ENCODE measurements around the gene VTI1A.

The VTI1A gene

GRCh38 chr10:112644265-112644645, 197.2 kb downstream of the VTI1A start:
- Histone ChIP-seq H3K9ac (ENCODE audit: low read length) (no peak overlapping the region), H3K9me2 (replicated peaks; ENCODE audit: insufficient read depth, low read length) (no peaks in the 10 kb centered on the region), H3K27ac (ENCODE audit: low read length) (no peak overlapping the region), H3K79me2 (ENCODE audit: low read length) (no peaks in the 10 kb centered on the region), H3K27me3 (replicated peaks; ENCODE audit: insufficient read depth, low read length) (no peaks in the 10 kb centered on the region), H4K20me1 (ENCODE audit: insufficient read depth, low read length) (no peaks in the 10 kb centered on the region; the same call in 1 of the 2 replicates), H3K4me2 (ENCODE audit: low read depth, low read length) (no peak overlapping the region), H3K9me3 (replicated peaks; ENCODE audit: insufficient read depth, low read length) (no peaks in the 10 kb centered on the region), H2AFZ (ENCODE audit: low read length) (no peak overlapping the region), H3K4me3 (ENCODE audit: low read length) (no peak overlapping the region), H3K4me1 (ENCODE audit: low read length) (no peaks in the 10 kb centered on the region), H3F3A (ENCODE audit: insufficient read depth, low read length) (no peaks in the 10 kb centered on the region), H3K36me3 (replicated peaks; ENCODE audit: insufficient read depth, low read length) (no peaks in the 10 kb centered on the region)
- DNase-seq, result no peak
- no peak for TF ChIP-seq EZH2phosphoT487 (IDR thresholded peaks at IDR 0.05; ENCODE audit: low read length)
- TF ChIP-seq EZH2 (optimal IDR thresholded peaks at IDR 0.05; ENCODE audit: low read depth, low read length), result no peak
- no peak for TF ChIP-seq CTCF (IDR thresholded peaks at IDR 0.05; ENCODE audit: low read length)

GRCh38 chr10:112649006-112649821, 202.2 kb downstream of the VTI1A start:
- H4K20me1 ChIP-seq (ENCODE audit: insufficient read depth, low read length), result no peaks in the 10 kb centered on the region; the same call in 1 of the 2 replicates
- no peak for DNase-seq

GRCh38 chr10:112649822-112650152, 202.8 kb downstream of the VTI1A start:
- no peak overlapping the region for H3K4me2 ChIP-seq (ENCODE audit: low read depth, low read length)

More at GRCh38 chr10:112649006-112649821, 202.2 kb downstream of the VTI1A start:
- H3K9me2 ChIP-seq (replicated peaks; ENCODE audit: insufficient read depth, low read length), result no peaks in the 10 kb centered on the region
- no peaks in the 10 kb centered on the region for H3F3A ChIP-seq (ENCODE audit: insufficient read depth, low read length)
- no peak overlapping the region for H3K4me3 ChIP-seq (ENCODE audit: low read length)
- TF ChIP-seq CTCF (IDR thresholded peaks at IDR 0.05; ENCODE audit: low read length), result no peak
- H3K27ac ChIP-seq (ENCODE audit: low read length), result no peak overlapping the region
- no peaks in the 10 kb centered on the region for H3K4me1 ChIP-seq (ENCODE audit: low read length)
- no peaks in the 10 kb centered on the region for H3K79me2 ChIP-seq (ENCODE audit: low read length)
- no peak overlapping the region for H2AFZ ChIP-seq (ENCODE audit: low read length)
- H3K9me3 ChIP-seq (replicated peaks; ENCODE audit: insufficient read depth, low read length), result no peaks in the 10 kb centered on the region
- H3K27me3 ChIP-seq (replicated peaks; ENCODE audit: insufficient read depth, low read length), result no peaks in the 10 kb centered on the region
- H3K4me2 ChIP-seq (ENCODE audit: low read depth, low read length), result no peak overlapping the region
- H3K9ac ChIP-seq (ENCODE audit: low read length), result no peak overlapping the region
- H3K36me3 ChIP-seq (replicated peaks; ENCODE audit: insufficient read depth, low read length), result no peaks in the 10 kb centered on the region

More at GRCh38 chr10:112649822-112650152, 202.8 kb downstream of the VTI1A start:
- no peaks in the 10 kb centered on the region for H3K4me1 ChIP-seq (ENCODE audit: low read length)
- H3K9me2 ChIP-seq (replicated peaks; ENCODE audit: insufficient read depth, low read length), result no peaks in the 10 kb centered on the region
- DNase-seq, result no peak
- no peaks in the 10 kb centered on the region for H3F3A ChIP-seq (ENCODE audit: insufficient read depth, low read length)
- H3K4me3 ChIP-seq (ENCODE audit: low read length), result no peak overlapping the region
- no peak overlapping the region for H2AFZ ChIP-seq (ENCODE audit: low read length)
- TF ChIP-seq EZH2phosphoT487 (IDR thresholded peaks at IDR 0.05; ENCODE audit: low read length) (no peak), CTCF (IDR thresholded peaks at IDR 0.05; ENCODE audit: low read length) (no peak), EZH2 (optimal IDR thresholded peaks at IDR 0.05; ENCODE audit: low read depth, low read length) (no peak)
- H4K20me1 ChIP-seq (ENCODE audit: insufficient read depth, low read length), result no peaks in the 10 kb centered on the region; the same call in 1 of the 2 replicates
- H3K79me2 ChIP-seq (ENCODE audit: low read length), result no peaks in the 10 kb centered on the region
- H3K9me3 ChIP-seq (replicated peaks; ENCODE audit: insufficient read depth, low read length), result no peaks in the 10 kb centered on the region
- no peak overlapping the region for H3K27ac ChIP-seq (ENCODE audit: low read length)
- H3K27me3 ChIP-seq (replicated peaks; ENCODE audit: insufficient read depth, low read length), result no peaks in the 10 kb centered on the region
- H3K9ac ChIP-seq (ENCODE audit: low read length), result no peak overlapping the region
- H3K36me3 ChIP-seq (replicated peaks; ENCODE audit: insufficient read depth, low read length), result no peaks in the 10 kb centered on the region
